Activated CD4-positive, alpha-beta T cell treated with anti-CD3 and anti-CD28 coated beads, Interleukin-2, amount 10 ng/mL, durations not matched to agents 7 days and 5 days (primary cell): Measurements from ENCODE around the gene CGAS. TPM values are rescaled to one million over a fixed set of nuclear protein-coding genes. Genes with fewer than 3 reads are reported as not detected.
"Not testable (repeated sequence)": the region's sequence is repeated elsewhere in the genome, so short reads cannot be mapped to it uniquely, and the experiment has no call there.

Experiments
- CTCF ChIA-PET: fragments of 350-600 bp; sonication (Branson Sonifier 250); formaldehyde crosslinking; loops from one replicate; lab custom pipeline; 2021; ENCODE audit warnings: antibody characterized with exemption; lab: Charles Lee
- POLR2A ChIA-PET: fragments of 350-600 bp; sonication (Branson Sonifier 250); formaldehyde crosslinking; loops from one replicate; lab custom pipeline; 2021; ENCODE audit warnings: antibody characterized with exemption; lab: Charles Lee
- DNase-seq: peaks from one replicate; pipeline ENCODE4 v3.0.0-alpha.2; 2020
- H3K27ac Mint-ChIP-seq: one replicate; pipeline ENCODE4 v1.8.0; 2021; ENCODE audit warnings: mild to moderate bottlenecking, moderate library complexity, mixed read lengths
- H3K27me3 Mint-ChIP-seq: one replicate; pipeline ENCODE4 v1.8.0; 2021; ENCODE audit warnings: mixed read lengths
- H3K36me3 Mint-ChIP-seq: one replicate; pipeline ENCODE4 v1.8.0; 2021; ENCODE audit warnings: low read depth, mixed read lengths
- H3K4me1 Mint-ChIP-seq: one replicate; pipeline ENCODE4 v1.8.0; 2021; ENCODE audit warnings: mixed read lengths
- H3K4me3 Mint-ChIP-seq: one replicate; pipeline ENCODE4 v1.8.0; 2021; ENCODE audit warnings: mild to moderate bottlenecking, moderate library complexity, mixed read lengths
- H3K9me3 Mint-ChIP-seq: one replicate; pipeline ENCODE4 v1.8.0; 2021; ENCODE audit warnings: mixed read lengths
- total RNA-seq, 2 experiments: library from RNA; stranded (reverse); gene quantifications; one replicate each; pipeline ENCODE4 v1.2.3, GENCODE V29; 2021

Gene CGAS
- 10 to 100 TPM; 27.9 TPM for total RNA-seq

- peaks cover 30% of the 10 kb centered on the region for H3K36me3 Mint-ChIP-seq
- no peaks in the 10 kb centered on the region for H3K27me3 Mint-ChIP-seq
- CTCF ChIA-PET, result interaction anchor here (0.5 to 3.0 kb wide), 8 partner anchors 8 to 63 kb away, joined by 3 to 21 read pairs (median 4); partner anchors contain the start of gene MTO1
- H3K27ac Mint-ChIP-seq, result peak within 1 kb of the TSS; percentile 94
- H3K4me1 Mint-ChIP-seq, result peaks cover 51% of the 10 kb centered on the region
- peak; percentile 76 for DNase-seq
- POLR2A ChIA-PET, result interaction anchor here (1.3 to 3.0 kb wide), 2 partner anchors 10 to 68 kb away, joined by 4 to 27 read pairs; partner anchors contain the start of gene MTO1
- no peaks in the 10 kb centered on the region for H3K9me3 Mint-ChIP-seq
- peak within 1 kb of the TSS; percentile 95 for H3K4me3 Mint-ChIP-seq
Measured at GRCh38 chr6:73452107-73452461, at the start of gene CGAS. TSS of gene CGAS (minus strand) at chr6:73452297. CDS start at chr6:73452181, 116 bp downstream.

GRCh38 chr6:73497915-73498314, 45.8 kb upstream of the CGAS start:
- Mint-ChIP-seq H3K27ac (no peak overlapping the region), H3K4me3 (no peak overlapping the region), H3K9me3 (no peaks in the 10 kb centered on the region), H3K27me3 (no peaks in the 10 kb centered on the region), H3K4me1 (peaks cover 1% of the 10 kb centered on the region), H3K36me3 (peaks cover 38% of the 10 kb centered on the region)
- ChIA-PET CTCF (interaction anchor here (0.8 to 1.7 kb wide), 5 partner anchors 15 to 54 kb away, joined by 3 read pairs; no protein-coding TSS in a partner anchor), POLR2A (no interaction called here)
- DNase-seq, result no peak

DNA sequence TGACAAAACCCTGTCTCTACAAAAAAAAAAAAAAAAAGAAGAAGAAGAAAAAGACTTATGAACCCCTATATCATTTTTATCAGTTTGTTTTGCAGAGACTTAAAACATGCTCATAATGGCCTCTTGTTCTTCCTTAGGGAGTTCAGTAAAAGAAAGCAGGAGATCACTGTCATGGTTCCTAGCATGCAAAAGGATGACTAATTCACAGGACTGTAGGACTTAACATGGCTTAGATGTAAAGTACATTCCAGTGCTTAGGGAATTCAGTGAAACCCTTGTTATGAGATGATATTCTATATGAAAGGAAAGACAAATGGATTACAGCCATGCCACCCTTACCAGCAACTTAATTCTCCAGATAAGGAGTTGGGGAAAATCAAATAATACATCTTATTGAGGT, 39.3 kb upstream of the CGAS start:
- Mint-ChIP-seq H3K27me3 (no peaks in the 10 kb centered on the region), H3K36me3 (peaks cover 57% of the 10 kb centered on the region), H3K9me3 (peaks cover 5% of the 10 kb centered on the region), H3K27ac (no peak overlapping the region), H3K4me1 (peaks cover 2% of the 10 kb centered on the region), H3K4me3 (no peak overlapping the region)
- ChIA-PET CTCF (no interaction called here), POLR2A (no interaction called here)
- DNase-seq, result no peak

DNA sequence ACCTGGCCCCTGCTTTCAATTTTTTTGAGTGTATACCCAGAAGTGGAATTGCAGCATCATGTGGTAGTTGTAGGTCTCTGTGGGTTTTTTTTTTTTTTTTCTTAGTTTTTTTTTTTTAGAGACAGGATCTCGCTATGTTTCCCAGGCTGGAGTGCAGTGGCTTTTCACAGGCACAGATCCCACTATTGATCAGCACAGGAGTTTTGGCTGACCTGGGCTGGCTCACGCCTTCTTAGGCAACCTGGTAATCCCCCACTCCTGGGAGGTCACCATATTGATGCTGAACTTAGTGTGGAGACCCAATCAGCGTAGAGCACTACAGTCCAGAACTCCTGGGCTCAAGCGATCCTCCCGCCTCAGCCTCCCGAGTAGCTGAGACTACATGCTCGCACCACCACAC, 35.4 kb upstream of the CGAS start:
- Mint-ChIP-seq H3K4me1 (peaks cover 1% of the 10 kb centered on the region), H3K27ac (no peak overlapping the region), H3K4me3 (no peak overlapping the region), H3K27me3 (no peaks in the 10 kb centered on the region), H3K9me3 (peaks cover 5% of the 10 kb centered on the region), H3K36me3 (peaks cover 69% of the 10 kb centered on the region)
- DNase-seq, result no peak
- ChIA-PET POLR2A (no interaction called here), CTCF (interaction anchor here (0.7 kb wide), 1 partner anchor 138 kb away, joined by 3 read pairs; no protein-coding TSS in a partner anchor)

- no peak for DNase-seq
- Mint-ChIP-seq H3K27ac (no peak overlapping the region), H3K4me3 (no peak overlapping the region), H3K27me3 (no peaks in the 10 kb centered on the region), H3K4me1 (no peaks in the 10 kb centered on the region), H3K36me3 (peaks cover 62% of the 10 kb centered on the region), H3K9me3 (peaks cover 5% of the 10 kb centered on the region)
- ChIA-PET CTCF (interaction anchor here (0.6 to 1.0 kb wide), 2 partner anchors 53 to 126 kb away, joined by 3 to 4 read pairs; no protein-coding TSS in a partner anchor), POLR2A (interaction anchor here (0.6 kb wide), 1 partner anchor 23 kb away, joined by 3 read pairs; the partner anchor contains the start of gene MTO1)
Measured at GRCh38 chr6:73484438-73484837, 32.3 kb upstream of the CGAS start.

GRCh38 chr6:73481969-73482368, 29.9 kb upstream of the CGAS start:
- POLR2A ChIA-PET, result no interaction called here
- H3K27ac Mint-ChIP-seq, result no peak overlapping the region
- H3K36me3 Mint-ChIP-seq, result peaks cover 56% of the 10 kb centered on the region
- no peaks in the 10 kb centered on the region for H3K4me1 Mint-ChIP-seq
- no peaks in the 10 kb centered on the region for H3K27me3 Mint-ChIP-seq
- H3K4me3 Mint-ChIP-seq, result no peak overlapping the region
- CTCF ChIA-PET, result interaction anchor here (1.6 kb wide), 1 partner anchor 20 kb away, joined by 4 read pairs; no protein-coding TSS in a partner anchor
- DNase-seq, result no peak
- H3K9me3 Mint-ChIP-seq, result no peaks in the 10 kb centered on the region

DNA sequence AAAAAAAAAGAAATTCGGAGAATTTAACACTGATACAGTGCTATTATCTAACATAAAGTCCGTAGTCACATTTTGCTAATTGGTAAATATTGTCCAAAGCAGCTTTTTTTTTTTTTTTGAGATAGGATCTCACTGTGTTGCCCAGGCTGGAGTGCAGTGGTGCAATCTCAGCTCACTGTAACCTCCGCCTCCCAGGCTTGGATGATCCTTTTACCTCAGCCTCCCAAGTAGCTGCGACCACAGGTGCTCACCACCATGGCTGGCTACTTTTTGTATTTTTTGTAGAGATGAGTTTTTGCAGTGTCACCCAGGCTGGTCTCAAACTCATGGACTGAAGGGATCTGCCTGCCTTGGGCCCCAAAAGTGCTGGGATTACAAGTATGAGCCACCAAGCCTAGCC, 25.3 kb upstream of the CGAS start:
- no peaks in the 10 kb centered on the region for H3K9me3 Mint-ChIP-seq
- H3K36me3 Mint-ChIP-seq, result peaks cover 49% of the 10 kb centered on the region
- POLR2A ChIA-PET, result no interaction called here
- no peaks in the 10 kb centered on the region for H3K27me3 Mint-ChIP-seq
- no peak overlapping the region for H3K4me3 Mint-ChIP-seq
- H3K27ac Mint-ChIP-seq, result no peak overlapping the region
- CTCF ChIA-PET, result interaction anchor here (0.5 kb wide), 1 partner anchor 211 kb away, joined by 3 read pairs; no protein-coding TSS in a partner anchor
- DNase-seq, result no peak
- H3K4me1 Mint-ChIP-seq, result peaks cover under 1% of the 10 kb centered on the region

DNA sequence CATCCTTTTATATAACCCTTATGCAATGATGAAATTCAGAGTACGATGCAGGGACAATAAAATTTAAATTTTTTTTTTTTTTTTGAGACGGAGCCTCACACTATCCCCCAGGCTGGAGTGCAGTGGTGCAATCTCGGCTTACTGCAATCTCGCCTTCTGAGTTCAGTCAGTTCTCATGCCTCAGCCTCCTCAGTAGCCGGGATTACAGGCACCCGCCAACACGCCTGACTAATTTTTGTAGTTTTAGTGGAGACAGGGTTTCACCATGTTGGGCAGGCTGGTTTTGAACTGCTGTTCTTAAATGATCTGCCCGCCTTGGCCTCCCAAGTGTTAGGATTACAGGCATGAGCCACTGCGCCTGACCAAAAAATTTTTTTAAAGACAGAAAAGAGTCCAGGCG, 24.6 kb upstream of the CGAS start:
- CTCF ChIA-PET, result interaction anchor here (0.5 to 1.7 kb wide), 4 partner anchors 20 to 212 kb away, joined by 3 to 5 read pairs (median 3); no protein-coding TSS in a partner anchor
- POLR2A ChIA-PET, result no interaction called here

GRCh38 chr6:73471686-73472290, 19.7 kb upstream of the CGAS start:
- H3K27ac Mint-ChIP-seq, result peak overlapping the region; percentile 85
- peaks cover 22% of the 10 kb centered on the region for H3K4me1 Mint-ChIP-seq
- H3K9me3 Mint-ChIP-seq, result no peaks in the 10 kb centered on the region
- H3K27me3 Mint-ChIP-seq, result no peaks in the 10 kb centered on the region
- ChIA-PET POLR2A (interaction anchor here (1.1 kb wide), 1 partner anchor 10 kb away, joined by 4 read pairs; the partner anchor contains the start of gene MTO1), CTCF (interaction anchor here (0.6 to 3.4 kb wide), 4 partner anchors 10 to 187 kb away, joined by 3 to 19 read pairs (median 8); partner anchors contain the start of gene MTO1)
- peaks cover 52% of the 10 kb centered on the region for H3K36me3 Mint-ChIP-seq
- DNase-seq, result no peak
- peak overlapping the region; percentile 50 for H3K4me3 Mint-ChIP-seq

More for the DNA sequence above, 24.6 kb upstream of the CGAS start:
- H3K4me3 Mint-ChIP-seq, result no peak overlapping the region
- no peak for DNase-seq
- H3K27ac Mint-ChIP-seq, result no peak overlapping the region
- H3K36me3 Mint-ChIP-seq, result peaks cover 49% of the 10 kb centered on the region
- peaks cover 8% of the 10 kb centered on the region for H3K4me1 Mint-ChIP-seq
- H3K9me3 Mint-ChIP-seq, result no peaks in the 10 kb centered on the region
- no peaks in the 10 kb centered on the region for H3K27me3 Mint-ChIP-seq

DNA sequence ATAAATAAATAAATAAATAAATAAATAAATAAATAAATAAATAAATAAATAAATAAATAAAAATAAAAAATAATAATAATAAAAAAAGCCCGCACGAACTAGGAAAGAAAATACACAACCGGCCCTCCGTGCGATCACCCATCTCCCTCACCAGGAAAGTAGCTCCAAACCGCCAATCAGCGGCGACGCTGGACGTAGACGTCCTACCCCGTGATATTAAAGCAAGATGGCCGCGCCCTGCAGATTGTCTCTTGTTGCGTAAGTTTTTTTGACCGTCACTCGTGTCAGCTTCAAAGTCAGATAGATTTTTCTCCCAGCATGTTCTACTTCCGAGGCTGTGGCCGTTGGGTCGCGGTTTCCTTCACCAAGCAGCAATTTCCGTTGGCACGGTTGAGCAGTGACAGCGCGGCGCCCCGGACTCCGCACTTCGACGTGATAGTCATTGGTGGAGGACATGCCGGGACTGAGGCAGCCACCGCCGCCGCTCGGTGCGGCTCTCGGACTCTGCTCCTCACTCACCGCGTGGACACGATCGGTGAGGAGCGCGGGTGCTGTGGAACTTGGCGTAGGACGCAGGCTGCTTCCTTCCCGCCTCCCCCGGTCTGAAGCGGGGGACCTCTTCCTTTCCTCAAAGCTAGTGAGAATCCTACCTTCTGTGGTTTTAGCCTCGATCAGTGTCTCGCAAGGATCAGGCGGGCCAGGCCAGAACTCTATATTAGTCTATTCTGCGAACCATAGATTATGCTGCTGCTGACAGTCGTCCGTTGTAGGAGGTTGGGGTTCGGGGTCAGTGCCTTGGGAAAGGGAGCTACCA, 9.6 kb upstream of the CGAS start, which contains the start of gene MTO1:
MTO1 (plus strand) TSS at position 201 of the 814 bp plus-strand sequence; CDS start at position 319, 118 bp downstream.
- POLR2A ChIA-PET, result interaction anchor here (0.6 to 2.9 kb wide), 7 partner anchors 10 to 717 kb away, joined by 3 to 27 read pairs (median 4); partner anchors contain the start of gene CGAS
- DNase-seq, result peak; percentile 89
- H3K27ac Mint-ChIP-seq, result peak within 1 kb of the TSS; percentile 99
- no peaks in the 10 kb centered on the region for H3K27me3 Mint-ChIP-seq
- H3K9me3 Mint-ChIP-seq, result no peaks in the 10 kb centered on the region
- peak within 1 kb of the TSS; percentile 98 for H3K4me3 Mint-ChIP-seq
- peaks cover 54% of the 10 kb centered on the region for H3K4me1 Mint-ChIP-seq
- CTCF ChIA-PET, result interaction anchor here (0.6 to 3.1 kb wide), 13 partner anchors 10 to 193 kb away, joined by 3 to 21 read pairs (median 4); partner anchors contain the start of genes CGAS and SLC17A5
- peaks cover 29% of the 10 kb centered on the region for H3K36me3 Mint-ChIP-seq

DNA sequence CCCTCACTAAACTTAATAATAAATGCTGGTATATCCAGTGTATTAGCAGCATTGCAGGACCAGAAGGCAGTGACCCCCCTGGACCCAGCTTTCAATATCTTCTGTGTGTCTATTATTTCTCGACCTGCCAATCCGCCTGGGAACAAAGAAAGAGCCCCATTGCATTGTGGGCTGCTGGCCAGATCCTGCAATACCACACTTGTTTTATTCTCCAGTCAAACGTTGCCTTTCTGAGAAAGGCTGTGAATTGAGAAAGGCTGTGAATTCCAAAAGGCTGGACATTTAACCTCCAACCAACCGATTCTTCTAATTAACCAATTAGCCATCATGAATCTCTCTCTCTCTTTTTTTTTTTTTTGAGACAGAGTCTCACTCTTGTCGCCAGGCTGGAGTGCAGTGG, 8.0 kb upstream of the CGAS start:
- ChIA-PET CTCF (interaction anchor here (0.6 to 1.2 kb wide), 6 partner anchors 8 to 192 kb away, joined by 3 to 10 read pairs (median 4); partner anchors contain the start of gene DDX43), POLR2A (interaction anchor here (0.7 kb wide), 1 partner anchor 10 kb away, joined by 5 read pairs; no protein-coding TSS in a partner anchor)
- DNase-seq, result no peak
- Mint-ChIP-seq H3K4me1 (peaks cover 58% of the 10 kb centered on the region), H3K4me3 (peak overlapping the region; percentile 98), H3K36me3 (peaks cover 19% of the 10 kb centered on the region), H3K27me3 (no peaks in the 10 kb centered on the region), H3K9me3 (no peaks in the 10 kb centered on the region), H3K27ac (peak overlapping the region; percentile 99)

DNA sequence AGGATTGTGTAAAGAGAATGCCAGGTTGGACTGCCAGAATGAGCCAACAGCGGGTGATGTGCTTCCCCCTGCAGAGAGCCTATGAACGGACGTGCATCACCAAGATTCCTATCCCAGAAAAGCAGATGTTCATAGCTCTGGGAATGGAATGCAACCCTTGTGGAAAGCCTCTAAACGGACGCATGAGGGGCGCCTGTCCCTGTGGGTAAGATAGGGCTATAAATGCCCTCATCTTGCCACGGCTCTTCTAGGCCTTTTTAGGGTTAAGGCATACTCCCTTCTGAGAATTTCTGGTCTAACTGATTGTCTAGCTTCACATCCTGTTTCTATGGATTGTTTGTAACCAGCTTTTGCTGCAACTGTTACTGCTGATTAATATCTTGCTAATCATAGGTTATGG, 7.4 kb upstream of the CGAS start:
- H3K9me3 Mint-ChIP-seq, DNase-seq, H3K27me3 Mint-ChIP-seq: not testable (repeated sequence)
- ChIA-PET CTCF (interaction anchor here (0.6 to 1.2 kb wide), 5 partner anchors 8 to 65 kb away, joined by 3 to 10 read pairs (median 3); partner anchors contain the start of gene DDX43), POLR2A (interaction anchor here (0.7 kb wide), 1 partner anchor 9 kb away, joined by 5 read pairs; no protein-coding TSS in a partner anchor)
- Mint-ChIP-seq H3K4me1 (peaks cover 62% of the 10 kb centered on the region), H3K36me3 (peaks cover 19% of the 10 kb centered on the region), H3K27ac (peak overlapping the region; percentile 99), H3K4me3 (peak overlapping the region; percentile 98)
